Activated T-helper 1 cell treated with anti-CD3 and anti-CD28 coated beads, Interleukin-12 subunit alpha, Interleukin-12 subunit beta, Interleukin-2, Interleukin-4 antibody, amounts not matched to agents 30 ng/mL and 10 ng/mL and 1 ng/mL, durations not matched to agents 14 hours and 24 hours and 36 hours (primary cell): ENCODE measurements around the gene HMGCLL1. TPM values are rescaled to one million over a fixed set of nuclear protein-coding genes. Genes with fewer than 3 reads are reported as not detected.

Experiments
- DNase-seq: peaks from one replicate; pipeline ENCODE4 v3.0.0; 2021; ENCODE audit warnings: low spot score
- H3K27ac Mint-ChIP-seq: one replicate; pipeline ENCODE4 v1.8.0; 2021; ENCODE audit warnings: mild to moderate bottlenecking, mixed read lengths
- H3K27me3 Mint-ChIP-seq: one replicate; pipeline ENCODE4 v1.8.0; 2022; ENCODE audit warnings: mild to moderate bottlenecking, moderate library complexity, mixed read lengths; ENCODE audit not compliant: insufficient read depth
- H3K36me3 Mint-ChIP-seq: one replicate; pipeline ENCODE4 v1.8.0; 2021; ENCODE audit warnings: low read depth, mixed read lengths
- H3K4me1 Mint-ChIP-seq: one replicate; pipeline ENCODE4 v1.8.0; 2021; ENCODE audit warnings: low read depth, mixed read lengths
- H3K4me3 Mint-ChIP-seq: one replicate; pipeline ENCODE4 v1.8.0; 2021; ENCODE audit warnings: mild to moderate bottlenecking, moderate library complexity, mixed read lengths
- H3K9me3 Mint-ChIP-seq: one replicate; pipeline ENCODE4 v1.8.0; 2021; ENCODE audit warnings: mixed read lengths
- intact Hi-C: fragments of 100-400 bp; cut with micrococcal nuclease; formaldehyde crosslinking; loops from one replicate; pipeline ENCODE4 v1.15.1; 2024
- total RNA-seq: library from RNA; stranded (reverse); gene quantifications from 2 replicates; pipeline ENCODE4 v1.2.3, GENCODE V29; 2022

The HMGCLL1 gene
- total RNA-seq, 1 donor from 2014 or later: not detected

DNA sequence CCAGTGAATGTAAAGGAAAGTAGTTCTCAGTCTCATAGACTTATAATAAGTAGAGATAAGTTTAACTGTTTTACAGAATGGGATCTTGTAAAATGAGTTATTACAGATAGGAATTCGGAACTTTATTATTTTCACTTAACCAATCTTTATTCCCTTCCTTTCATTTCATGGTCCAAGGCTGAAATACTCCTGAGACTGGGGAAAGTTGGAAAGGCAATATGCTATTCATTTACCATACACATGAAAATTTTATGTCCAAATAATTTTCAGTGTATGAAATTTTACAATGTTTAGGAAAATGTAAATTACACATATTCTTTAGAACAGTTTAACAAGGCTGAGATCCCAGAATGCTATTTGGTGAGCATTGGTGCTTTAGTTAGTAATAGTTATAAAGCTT is 62.3 kb downstream of the HMGCLL1 start:
- no peaks in the 10 kb centered on the region for H3K27me3 Mint-ChIP-seq
- no peaks in the 10 kb centered on the region for H3K36me3 Mint-ChIP-seq
- no peak for DNase-seq
- no peak overlapping the region for H3K4me3 Mint-ChIP-seq
- H3K9me3 Mint-ChIP-seq: no peaks in the 10 kb centered on the region
- intact Hi-C loops: no loop called here
- H3K27ac Mint-ChIP-seq: no peak overlapping the region
- no peaks in the 10 kb centered on the region for H3K4me1 Mint-ChIP-seq

- intact Hi-C loops: no loop called here
- no peaks in the 10 kb centered on the region for H3K36me3 Mint-ChIP-seq
- no peaks in the 10 kb centered on the region for H3K27me3 Mint-ChIP-seq
- no peak overlapping the region for H3K4me3 Mint-ChIP-seq
- H3K27ac Mint-ChIP-seq: no peak overlapping the region
- H3K9me3 Mint-ChIP-seq: no peaks in the 10 kb centered on the region
- no peak for DNase-seq
- no peaks in the 10 kb centered on the region for H3K4me1 Mint-ChIP-seq
These were observed 66.1 kb downstream of the HMGCLL1 start for GRCh38 chr6:55512904-55513303.

DNA sequence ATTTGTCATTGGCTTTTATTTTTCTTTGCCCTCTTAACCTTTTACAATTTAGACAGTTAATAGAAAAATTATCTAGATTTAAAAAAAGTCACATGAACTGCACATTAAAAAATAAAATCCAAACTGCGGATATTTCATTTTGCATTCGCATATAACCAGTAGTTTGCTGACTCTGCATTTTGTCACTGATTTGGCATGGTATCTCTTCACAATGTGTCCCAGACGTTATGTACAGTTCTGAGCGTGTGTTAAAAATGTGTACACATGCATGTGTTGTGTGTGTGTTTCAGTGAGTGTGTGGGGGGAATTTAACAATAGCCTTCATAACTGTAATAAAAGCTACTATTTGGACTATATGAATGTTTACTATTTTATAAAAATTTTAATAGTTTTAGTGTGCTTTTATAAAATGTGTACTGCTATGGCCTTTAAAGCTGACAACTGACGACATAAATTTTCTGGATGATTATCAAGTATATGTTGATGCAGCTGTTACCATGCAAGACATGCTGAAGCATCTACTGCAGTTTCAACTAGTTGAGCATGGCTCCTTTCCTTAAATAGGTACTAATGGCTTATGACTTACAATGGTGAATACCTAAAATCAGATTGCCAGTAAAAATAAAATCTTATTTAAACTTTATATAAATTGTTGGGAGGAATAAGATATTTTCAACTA is 67.7 kb downstream of the HMGCLL1 start:
- Mint-ChIP-seq H3K27me3 (no peaks in the 10 kb centered on the region), H3K4me1 (no peaks in the 10 kb centered on the region), H3K9me3 (no peaks in the 10 kb centered on the region), H3K27ac (no peak overlapping the region), H3K36me3 (no peaks in the 10 kb centered on the region), H3K4me3 (no peak overlapping the region)
- intact Hi-C loops: no loop called here
- DNase-seq: no peak

DNA sequence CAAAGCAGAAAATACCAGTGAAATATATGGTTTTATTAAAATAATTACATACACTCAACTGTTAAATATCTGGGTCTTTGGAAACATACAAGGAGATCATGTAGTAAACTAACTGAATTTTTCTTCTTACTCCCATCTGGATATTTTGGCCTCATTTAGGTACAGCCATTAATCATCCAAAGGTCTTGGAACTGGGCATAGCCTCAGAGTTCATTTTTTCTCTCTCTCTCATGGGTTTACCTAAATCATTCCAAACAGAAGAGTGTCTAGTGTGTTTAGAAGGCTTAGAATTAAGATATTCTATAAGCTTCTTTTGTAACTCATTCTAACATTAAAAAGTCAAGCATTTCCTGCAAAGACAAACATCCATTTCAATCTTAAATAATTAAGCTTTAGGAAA is 79.4 kb downstream of the HMGCLL1 start:
- H3K36me3 Mint-ChIP-seq: no peaks in the 10 kb centered on the region
- no peak for DNase-seq
- H3K9me3 Mint-ChIP-seq: no peaks in the 10 kb centered on the region
- H3K4me3 Mint-ChIP-seq: no peak overlapping the region
- no peaks in the 10 kb centered on the region for H3K27me3 Mint-ChIP-seq
- intact Hi-C loops: no loop called here
- H3K27ac Mint-ChIP-seq: no peak overlapping the region
- no peaks in the 10 kb centered on the region for H3K4me1 Mint-ChIP-seq

DNA sequence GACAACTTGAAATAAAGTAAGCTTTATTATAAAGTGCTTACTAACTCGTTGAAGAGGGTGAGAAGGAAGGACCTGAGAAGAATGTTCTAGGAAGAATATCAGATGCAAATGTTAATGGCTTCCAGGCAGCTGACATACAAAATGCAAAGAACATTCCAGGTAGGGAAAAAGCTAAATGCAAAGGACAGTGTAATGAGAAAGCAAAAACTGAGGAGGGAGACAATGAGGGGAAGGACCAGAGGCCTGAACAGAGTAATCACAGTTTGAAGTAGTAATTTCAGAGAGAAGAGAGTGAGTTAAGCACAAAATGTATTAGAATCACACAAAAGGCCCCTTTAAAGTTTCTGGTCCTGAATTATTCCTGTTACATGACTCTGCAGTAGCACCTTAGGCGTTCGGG is 81.3 kb downstream of the HMGCLL1 start:
- DNase-seq: no peak
- Mint-ChIP-seq H3K4me3 (no peak overlapping the region), H3K27me3 (no peaks in the 10 kb centered on the region), H3K4me1 (no peaks in the 10 kb centered on the region), H3K36me3 (no peaks in the 10 kb centered on the region), H3K9me3 (peaks cover 4% of the 10 kb centered on the region), H3K27ac (no peak overlapping the region)
- intact Hi-C loops: no loop called here

DNA sequence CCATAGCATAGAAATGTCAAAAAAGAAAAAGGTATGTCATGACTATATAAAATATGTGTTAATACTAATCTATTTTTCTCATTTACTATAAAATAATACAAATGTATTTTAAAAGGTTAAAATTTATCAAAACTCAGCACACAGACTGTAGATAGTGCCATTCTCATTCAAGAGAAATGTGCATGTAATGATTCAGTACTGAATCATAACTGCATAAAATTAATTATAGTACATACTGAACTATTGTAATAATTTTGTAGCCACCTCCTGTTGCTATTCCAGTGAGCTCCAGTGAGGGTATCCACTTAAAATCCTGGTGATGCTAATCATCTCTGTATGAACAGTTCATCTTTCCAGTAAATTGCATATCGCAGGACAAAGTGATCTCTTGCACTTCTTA is 82.8 kb downstream of the HMGCLL1 start:
- intact Hi-C loops: no loop called here
- no peaks in the 10 kb centered on the region for H3K36me3 Mint-ChIP-seq
- no peaks in the 10 kb centered on the region for H3K27me3 Mint-ChIP-seq
- H3K4me3 Mint-ChIP-seq: no peak overlapping the region
- H3K9me3 Mint-ChIP-seq: peaks cover 4% of the 10 kb centered on the region
- no peak for DNase-seq
- no peak overlapping the region for H3K27ac Mint-ChIP-seq
- H3K4me1 Mint-ChIP-seq: no peaks in the 10 kb centered on the region

- H3K27ac Mint-ChIP-seq: no peak overlapping the region
- no peaks in the 10 kb centered on the region for H3K36me3 Mint-ChIP-seq
- H3K4me1 Mint-ChIP-seq: no peaks in the 10 kb centered on the region
- H3K27me3 Mint-ChIP-seq: no peaks in the 10 kb centered on the region
- H3K9me3 Mint-ChIP-seq: peaks cover 4% of the 10 kb centered on the region
- no peak for DNase-seq
- intact Hi-C loops: no loop called here
- H3K4me3 Mint-ChIP-seq: no peak overlapping the region
These were observed 83.7 kb downstream of the HMGCLL1 start for GRCh38 chr6:55495277-55495676.

- Mint-ChIP-seq H3K27ac (no peak overlapping the region), H3K27me3 (no peaks in the 10 kb centered on the region), H3K4me1 (no peaks in the 10 kb centered on the region), H3K36me3 (no peaks in the 10 kb centered on the region), H3K4me3 (no peak overlapping the region), H3K9me3 (peaks cover 4% of the 10 kb centered on the region)
- no peak for DNase-seq
- intact Hi-C loops: no loop called here
These were observed 84.6 kb downstream of the HMGCLL1 start for GRCh38 chr6:55494411-55494810.

GRCh38 chr6:55492259-55492658 is 86.7 kb downstream of the HMGCLL1 start:
- no peaks in the 10 kb centered on the region for H3K27me3 Mint-ChIP-seq
- H3K4me3 Mint-ChIP-seq: no peak overlapping the region
- no peaks in the 10 kb centered on the region for H3K36me3 Mint-ChIP-seq
- H3K4me1 Mint-ChIP-seq: no peaks in the 10 kb centered on the region
- H3K9me3 Mint-ChIP-seq: peaks cover 7% of the 10 kb centered on the region
- no peak overlapping the region for H3K27ac Mint-ChIP-seq
- no peak for DNase-seq
- intact Hi-C loops: no loop called here

GRCh38 chr6:55490871-55491270 is 88.1 kb downstream of the HMGCLL1 start:
- Mint-ChIP-seq H3K9me3 (peaks cover 7% of the 10 kb centered on the region), H3K4me3 (no peak overlapping the region), H3K27me3 (no peaks in the 10 kb centered on the region), H3K36me3 (no peaks in the 10 kb centered on the region), H3K4me1 (no peaks in the 10 kb centered on the region), H3K27ac (no peak overlapping the region)
- intact Hi-C loops: no loop called here
- DNase-seq: no peak

DNA sequence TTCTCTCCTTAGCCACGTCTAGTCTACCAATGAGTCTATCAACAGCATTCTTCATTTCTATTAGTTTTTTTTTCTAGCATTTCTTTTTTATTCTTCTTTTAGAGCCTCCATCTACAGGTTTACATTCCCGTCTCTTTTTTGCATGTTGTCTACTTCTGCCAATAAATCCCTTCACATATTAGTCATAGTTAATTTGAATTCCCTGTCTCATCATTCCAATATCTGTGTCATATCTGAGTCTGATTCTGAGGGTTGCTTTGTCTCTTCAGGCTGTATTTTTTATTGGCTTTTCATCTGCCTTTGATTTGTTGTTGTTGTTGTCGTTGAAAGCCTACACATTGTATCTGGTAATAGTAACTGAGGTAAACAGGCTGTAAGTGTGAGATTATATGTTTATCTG is 104.6 kb downstream of the HMGCLL1 start:
- Mint-ChIP-seq H3K4me3 (no peak overlapping the region), H3K27me3 (no peaks in the 10 kb centered on the region), H3K36me3 (no peaks in the 10 kb centered on the region), H3K9me3 (no peaks in the 10 kb centered on the region), H3K27ac (no peak overlapping the region), H3K4me1 (no peaks in the 10 kb centered on the region)
- intact Hi-C loops: no loop called here
- DNase-seq: no peak

DNA sequence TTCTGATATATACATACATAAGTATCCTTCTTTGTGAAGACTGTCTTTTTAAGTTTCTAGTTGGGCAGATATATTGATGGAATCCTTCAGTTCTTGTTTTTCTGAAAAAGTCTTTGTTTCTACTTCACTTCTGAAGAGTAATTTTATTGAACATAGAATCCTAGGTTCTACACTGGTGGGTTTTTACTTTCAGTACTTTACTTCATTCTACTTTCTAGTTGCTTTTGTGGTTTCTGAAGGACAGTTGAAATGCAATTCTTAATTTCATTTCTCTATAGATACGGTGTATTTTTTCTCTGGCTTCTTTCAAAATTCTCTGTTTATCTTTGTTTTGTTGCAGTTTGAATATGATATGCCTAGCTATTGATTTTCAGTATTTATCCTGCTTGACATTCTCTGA is 105.3 kb downstream of the HMGCLL1 start:
- DNase-seq: no peak
- no peaks in the 10 kb centered on the region for H3K9me3 Mint-ChIP-seq
- H3K4me1 Mint-ChIP-seq: no peaks in the 10 kb centered on the region
- H3K27me3 Mint-ChIP-seq: no peaks in the 10 kb centered on the region
- no peak overlapping the region for H3K4me3 Mint-ChIP-seq
- H3K36me3 Mint-ChIP-seq: no peaks in the 10 kb centered on the region
- no peak overlapping the region for H3K27ac Mint-ChIP-seq
- intact Hi-C loops: no loop called here

GRCh38 chr6:55469951-55470366 is 109.0 kb downstream of the HMGCLL1 start:
- no peaks in the 10 kb centered on the region for H3K9me3 Mint-ChIP-seq
- intact Hi-C loops: loop anchor here (10.0 kb wide), 1 partner anchor 195 kb away; no protein-coding TSS in a partner anchor
- no peaks in the 10 kb centered on the region for H3K36me3 Mint-ChIP-seq
- no peak overlapping the region for H3K27ac Mint-ChIP-seq
- H3K4me1 Mint-ChIP-seq: no peaks in the 10 kb centered on the region
- no peak for DNase-seq
- H3K4me3 Mint-ChIP-seq: no peak overlapping the region
- H3K27me3 Mint-ChIP-seq: no peaks in the 10 kb centered on the region

GRCh38 chr6:55456016-55456415 is 123.0 kb downstream of the HMGCLL1 start:
- intact Hi-C loops: no loop called here
- Mint-ChIP-seq H3K4me3 (no peak overlapping the region), H3K36me3 (no peaks in the 10 kb centered on the region), H3K27me3 (no peaks in the 10 kb centered on the region), H3K4me1 (no peaks in the 10 kb centered on the region), H3K9me3 (no peaks in the 10 kb centered on the region), H3K27ac (no peak overlapping the region)
- DNase-seq: no peak
